GM10266 (cell line): ENCODE results near the gene TGM6.

Experiments
- DNase-seq: peaks from one replicate; pipeline ENCODE4 v3.0.0; 2012; ENCODE audit errors: extremely low spot score
- TF ChIP-seq, protein P1 (sequence below): IDR thresholded peaks from 2 replicates; pipeline ENCODE4 v1.5.1; 2012; ENCODE audit warnings: mild to moderate bottlenecking, low read depth; ENCODE audit not compliant: control insufficient read depth, insufficient read depth; ENCODE audit errors: missing control alignments

The TGM6 gene

DNA sequence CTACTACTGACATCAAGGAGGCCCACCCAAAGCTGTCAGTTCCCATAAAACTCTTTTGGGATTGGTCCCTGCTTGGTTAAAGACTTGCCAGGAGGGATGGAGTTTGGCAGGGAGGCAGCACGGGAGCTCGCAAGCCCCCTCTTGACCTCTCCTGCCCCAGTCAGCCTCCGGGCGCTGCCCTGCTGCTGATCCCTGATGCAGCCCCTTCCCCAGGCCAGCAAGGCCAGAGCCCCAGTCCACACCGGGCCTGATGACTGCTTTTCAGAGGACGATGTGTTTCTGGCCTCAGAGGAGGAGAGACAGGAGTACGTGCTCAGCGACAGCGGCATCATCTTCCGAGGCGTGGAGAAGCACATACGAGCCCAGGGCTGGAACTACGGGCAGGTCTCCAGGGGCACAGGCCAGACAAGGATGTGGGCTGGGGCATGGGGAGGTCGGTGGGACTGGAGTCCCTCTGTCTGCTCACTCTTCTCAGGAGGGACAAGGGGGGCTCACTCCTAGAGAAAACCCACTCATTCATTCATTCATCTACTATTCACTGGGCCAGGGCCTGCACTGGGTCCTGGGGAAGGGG, 15.6 kb downstream of the TGM6 start:
- TF ChIP-seq, protein P1, sequence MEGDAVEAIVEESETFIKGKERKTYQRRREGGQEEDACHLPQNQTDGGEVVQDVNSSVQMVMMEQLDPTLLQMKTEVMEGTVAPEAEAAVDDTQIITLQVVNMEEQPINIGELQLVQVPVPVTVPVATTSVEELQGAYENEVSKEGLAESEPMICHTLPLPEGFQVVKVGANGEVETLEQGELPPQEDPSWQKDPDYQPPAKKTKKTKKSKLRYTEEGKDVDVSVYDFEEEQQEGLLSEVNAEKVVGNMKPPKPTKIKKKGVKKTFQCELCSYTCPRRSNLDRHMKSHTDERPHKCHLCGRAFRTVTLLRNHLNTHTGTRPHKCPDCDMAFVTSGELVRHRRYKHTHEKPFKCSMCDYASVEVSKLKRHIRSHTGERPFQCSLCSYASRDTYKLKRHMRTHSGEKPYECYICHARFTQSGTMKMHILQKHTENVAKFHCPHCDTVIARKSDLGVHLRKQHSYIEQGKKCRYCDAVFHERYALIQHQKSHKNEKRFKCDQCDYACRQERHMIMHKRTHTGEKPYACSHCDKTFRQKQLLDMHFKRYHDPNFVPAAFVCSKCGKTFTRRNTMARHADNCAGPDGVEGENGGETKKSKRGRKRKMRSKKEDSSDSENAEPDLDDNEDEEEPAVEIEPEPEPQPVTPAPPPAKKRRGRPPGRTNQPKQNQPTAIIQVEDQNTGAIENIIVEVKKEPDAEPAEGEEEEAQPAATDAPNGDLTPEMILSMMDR: no peak
- no peak for DNase-seq

DNA sequence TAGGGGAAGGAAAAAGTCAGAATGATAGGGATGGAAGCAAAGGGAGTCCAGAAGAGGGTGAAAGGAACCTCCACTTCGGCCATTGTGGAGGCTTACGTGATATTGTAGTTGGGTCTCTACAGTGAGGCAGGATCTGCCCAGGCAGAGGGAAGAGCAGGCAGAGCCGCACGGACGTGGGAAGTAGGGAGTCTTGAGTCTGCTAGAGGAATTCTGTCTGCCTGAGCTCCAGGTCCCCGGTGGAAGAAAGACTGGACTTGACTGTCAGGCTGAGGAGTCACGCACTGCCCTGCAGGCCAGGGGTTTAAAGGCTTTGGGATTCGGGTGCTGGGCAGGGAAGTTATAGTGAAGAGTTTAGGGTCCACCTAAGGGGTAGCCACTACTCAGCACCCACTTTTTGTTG, 16.4 kb downstream of the TGM6 start:
- no peak for DNase-seq
- TF ChIP-seq, protein P1: no peak

DNA sequence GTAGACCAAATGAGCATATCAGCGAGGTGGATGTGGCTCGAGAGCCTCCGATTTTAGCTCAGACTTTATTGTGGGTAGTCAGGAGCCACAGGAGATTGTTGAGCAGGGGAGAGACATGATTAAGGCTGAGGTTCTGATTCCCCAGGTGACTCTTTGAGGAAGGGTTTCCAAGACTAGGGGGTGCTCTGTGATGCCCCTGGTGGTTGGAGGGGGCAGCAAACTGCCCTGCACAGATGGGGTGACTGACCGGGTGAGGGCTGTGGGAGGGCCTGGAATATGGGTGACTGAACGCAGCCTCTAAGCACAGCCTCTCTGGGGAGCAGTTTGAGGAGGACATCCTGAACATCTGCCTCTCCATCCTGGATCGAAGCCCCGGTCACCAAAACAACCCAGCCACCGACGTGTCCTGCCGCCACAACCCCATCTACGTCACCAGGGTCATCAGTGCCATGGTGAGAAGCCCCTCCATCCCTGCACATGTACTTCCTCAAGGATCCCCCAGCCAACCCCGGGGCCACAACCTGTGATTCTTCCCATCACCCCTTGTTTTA, 17.0 kb downstream of the TGM6 start:
- TF ChIP-seq, protein P1: no peak

DNA sequence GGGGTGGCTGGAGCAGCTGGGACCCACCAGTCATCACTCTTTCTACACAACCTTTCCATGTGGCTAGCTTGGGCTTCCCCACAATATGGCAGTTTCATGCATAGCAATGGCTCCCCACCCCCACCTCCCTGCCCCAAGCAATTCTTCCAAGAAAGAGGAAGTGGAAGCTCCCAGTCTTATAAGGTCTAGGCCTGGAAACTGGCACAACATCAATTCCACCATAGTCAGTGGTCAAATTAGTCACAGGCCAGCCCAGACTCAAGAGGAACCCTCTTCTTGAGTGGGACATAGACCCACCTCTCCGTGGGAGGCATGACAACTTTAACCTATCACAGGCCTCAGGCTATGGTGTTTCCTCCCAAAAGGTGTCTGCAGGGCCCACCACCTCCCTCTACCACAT, 17.7 kb downstream of the TGM6 start:
- DNase-seq: no peak
- TF ChIP-seq, protein P1: no peak

More for the DNA sequence above, 17.0 kb downstream of the TGM6 start:
- DNase-seq: no peak

DNA sequence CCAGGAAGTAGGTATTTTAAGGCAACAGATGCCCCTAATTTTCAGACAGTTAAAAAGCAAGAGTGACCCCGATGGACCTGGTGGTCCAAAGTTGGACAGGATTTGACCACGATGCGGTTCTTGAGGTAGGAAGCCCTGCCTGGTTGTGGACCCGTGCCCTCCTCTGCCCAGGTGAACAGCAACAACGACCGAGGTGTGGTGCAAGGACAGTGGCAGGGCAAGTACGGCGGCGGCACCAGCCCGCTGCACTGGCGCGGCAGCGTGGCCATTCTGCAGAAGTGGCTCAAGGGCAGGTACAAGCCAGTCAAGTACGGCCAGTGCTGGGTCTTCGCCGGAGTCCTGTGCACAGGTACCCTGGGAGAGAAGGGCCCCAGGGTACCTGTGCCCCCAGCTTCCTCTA, 18.7 kb downstream of the TGM6 start:
- TF ChIP-seq, protein P1: no peak
- DNase-seq: no peak

DNA sequence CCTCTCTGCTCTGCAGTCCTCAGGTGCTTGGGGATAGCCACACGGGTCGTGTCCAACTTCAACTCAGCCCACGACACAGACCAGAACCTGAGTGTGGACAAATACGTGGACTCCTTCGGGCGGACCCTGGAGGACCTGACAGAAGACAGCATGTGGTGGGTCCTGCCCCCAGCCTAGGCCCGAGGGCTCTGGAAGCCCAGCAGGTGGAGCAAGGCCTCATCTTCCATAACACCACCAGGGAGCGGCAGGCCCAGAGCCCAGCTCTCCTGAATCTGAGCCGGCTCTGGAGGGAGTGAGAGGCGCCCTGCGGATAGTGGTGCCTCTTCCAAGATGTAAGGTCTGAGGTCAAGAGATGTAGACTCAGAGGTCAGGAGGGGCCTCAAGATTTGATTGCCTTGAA, 19.6 kb downstream of the TGM6 start:
- TF ChIP-seq, protein P1: no peak

DNA sequence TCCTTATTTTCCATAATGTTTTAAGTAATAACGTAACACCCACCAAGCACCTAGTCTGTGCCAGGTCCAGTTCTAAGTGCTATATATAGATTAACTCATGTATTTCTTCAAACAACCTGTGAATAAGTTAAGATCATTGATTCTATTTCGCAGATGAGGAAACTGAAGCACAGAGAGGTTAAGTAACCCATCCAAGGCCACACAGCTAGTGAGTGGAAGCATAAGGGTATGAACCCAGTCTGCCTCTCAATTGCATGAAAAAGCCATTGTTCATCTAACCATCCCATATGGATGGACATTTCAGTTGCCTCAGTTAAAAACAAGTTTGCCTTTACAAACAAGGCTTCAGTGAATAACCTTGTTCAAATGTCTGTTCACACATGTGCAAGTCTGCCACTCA, 20.8 kb downstream of the TGM6 start:
- TF ChIP-seq, protein P1: no peak
- no peak for DNase-seq

More for the DNA sequence above, 19.6 kb downstream of the TGM6 start:
- DNase-seq: no peak
